K562 (cell line): ENCODE results near the gene BLTP3B. TPM values are rescaled to one million over a fixed set of nuclear protein-coding genes. Genes with fewer than 3 reads are reported as not detected.

Experiments
- SLC30A9 ChIP-seq: fragments of 250-450 bp; sonication (Bioruptor Pico); IDR thresholded peaks from 2 replicates; pipeline ENCODE4 v1.8.0; 2022; ENCODE audit warnings: mild to moderate bottlenecking, moderate library complexity
- polyA plus RNA-seq, 8 experiments: library from polyadenylated mRNA; depleted of rRNA in 4 of 8; stranded (reverse) in 5 of 8; unstranded in 3 of 8; fragments of >200 nt; fragmentation: Nextera tagmentation in 2 of 8; fragmentation: Illumina TruSeq in 1 of 8; extraction: Ambion mirVana in 2 of 8; extraction: Trizol in 1 of 8; gene quantifications; 2 replicates each; pipeline versions ENCODE4 v1.2.1 to v1.2.3, GENCODE V29; 2011 to 2014; ENCODE audit warnings: inconsistent platforms in 1 of 8, missing spikeins in 1 of 8
- total RNA-seq, 7 experiments: library from RNA; depleted of rRNA in 6 of 7; stranded (reverse); fragments of >200 nt in 6 of 7; fragmentation: Illumina TruSeq in 2 of 7; extraction: Trizol in 2 of 7; gene quantifications; 2 replicates each; pipeline versions ENCODE4 v1.2.1 to v1.2.3, GENCODE V29; 2011 to 2021; ENCODE audit warnings: low replicate concordance in 1 of 7
- TF ChIP-seq, protein P1 (sequence below): fragments of 200-600 bp; sonication (generic); IDR thresholded peaks from one replicate; pipeline ENCODE4 v1.6.1; 2012; ENCODE audit warnings: mild to moderate bottlenecking, low read depth, low read length, inconsistent platforms

Gene BLTP3B
- total and polyA plus RNA-seq, 9 of the 15 experiments (the other 6 are each of a cell fraction or from before 2014, with no cell fraction given) = 3.9 to 27.4 (median 19.7) TPM

- TF ChIP-seq, protein P1, sequence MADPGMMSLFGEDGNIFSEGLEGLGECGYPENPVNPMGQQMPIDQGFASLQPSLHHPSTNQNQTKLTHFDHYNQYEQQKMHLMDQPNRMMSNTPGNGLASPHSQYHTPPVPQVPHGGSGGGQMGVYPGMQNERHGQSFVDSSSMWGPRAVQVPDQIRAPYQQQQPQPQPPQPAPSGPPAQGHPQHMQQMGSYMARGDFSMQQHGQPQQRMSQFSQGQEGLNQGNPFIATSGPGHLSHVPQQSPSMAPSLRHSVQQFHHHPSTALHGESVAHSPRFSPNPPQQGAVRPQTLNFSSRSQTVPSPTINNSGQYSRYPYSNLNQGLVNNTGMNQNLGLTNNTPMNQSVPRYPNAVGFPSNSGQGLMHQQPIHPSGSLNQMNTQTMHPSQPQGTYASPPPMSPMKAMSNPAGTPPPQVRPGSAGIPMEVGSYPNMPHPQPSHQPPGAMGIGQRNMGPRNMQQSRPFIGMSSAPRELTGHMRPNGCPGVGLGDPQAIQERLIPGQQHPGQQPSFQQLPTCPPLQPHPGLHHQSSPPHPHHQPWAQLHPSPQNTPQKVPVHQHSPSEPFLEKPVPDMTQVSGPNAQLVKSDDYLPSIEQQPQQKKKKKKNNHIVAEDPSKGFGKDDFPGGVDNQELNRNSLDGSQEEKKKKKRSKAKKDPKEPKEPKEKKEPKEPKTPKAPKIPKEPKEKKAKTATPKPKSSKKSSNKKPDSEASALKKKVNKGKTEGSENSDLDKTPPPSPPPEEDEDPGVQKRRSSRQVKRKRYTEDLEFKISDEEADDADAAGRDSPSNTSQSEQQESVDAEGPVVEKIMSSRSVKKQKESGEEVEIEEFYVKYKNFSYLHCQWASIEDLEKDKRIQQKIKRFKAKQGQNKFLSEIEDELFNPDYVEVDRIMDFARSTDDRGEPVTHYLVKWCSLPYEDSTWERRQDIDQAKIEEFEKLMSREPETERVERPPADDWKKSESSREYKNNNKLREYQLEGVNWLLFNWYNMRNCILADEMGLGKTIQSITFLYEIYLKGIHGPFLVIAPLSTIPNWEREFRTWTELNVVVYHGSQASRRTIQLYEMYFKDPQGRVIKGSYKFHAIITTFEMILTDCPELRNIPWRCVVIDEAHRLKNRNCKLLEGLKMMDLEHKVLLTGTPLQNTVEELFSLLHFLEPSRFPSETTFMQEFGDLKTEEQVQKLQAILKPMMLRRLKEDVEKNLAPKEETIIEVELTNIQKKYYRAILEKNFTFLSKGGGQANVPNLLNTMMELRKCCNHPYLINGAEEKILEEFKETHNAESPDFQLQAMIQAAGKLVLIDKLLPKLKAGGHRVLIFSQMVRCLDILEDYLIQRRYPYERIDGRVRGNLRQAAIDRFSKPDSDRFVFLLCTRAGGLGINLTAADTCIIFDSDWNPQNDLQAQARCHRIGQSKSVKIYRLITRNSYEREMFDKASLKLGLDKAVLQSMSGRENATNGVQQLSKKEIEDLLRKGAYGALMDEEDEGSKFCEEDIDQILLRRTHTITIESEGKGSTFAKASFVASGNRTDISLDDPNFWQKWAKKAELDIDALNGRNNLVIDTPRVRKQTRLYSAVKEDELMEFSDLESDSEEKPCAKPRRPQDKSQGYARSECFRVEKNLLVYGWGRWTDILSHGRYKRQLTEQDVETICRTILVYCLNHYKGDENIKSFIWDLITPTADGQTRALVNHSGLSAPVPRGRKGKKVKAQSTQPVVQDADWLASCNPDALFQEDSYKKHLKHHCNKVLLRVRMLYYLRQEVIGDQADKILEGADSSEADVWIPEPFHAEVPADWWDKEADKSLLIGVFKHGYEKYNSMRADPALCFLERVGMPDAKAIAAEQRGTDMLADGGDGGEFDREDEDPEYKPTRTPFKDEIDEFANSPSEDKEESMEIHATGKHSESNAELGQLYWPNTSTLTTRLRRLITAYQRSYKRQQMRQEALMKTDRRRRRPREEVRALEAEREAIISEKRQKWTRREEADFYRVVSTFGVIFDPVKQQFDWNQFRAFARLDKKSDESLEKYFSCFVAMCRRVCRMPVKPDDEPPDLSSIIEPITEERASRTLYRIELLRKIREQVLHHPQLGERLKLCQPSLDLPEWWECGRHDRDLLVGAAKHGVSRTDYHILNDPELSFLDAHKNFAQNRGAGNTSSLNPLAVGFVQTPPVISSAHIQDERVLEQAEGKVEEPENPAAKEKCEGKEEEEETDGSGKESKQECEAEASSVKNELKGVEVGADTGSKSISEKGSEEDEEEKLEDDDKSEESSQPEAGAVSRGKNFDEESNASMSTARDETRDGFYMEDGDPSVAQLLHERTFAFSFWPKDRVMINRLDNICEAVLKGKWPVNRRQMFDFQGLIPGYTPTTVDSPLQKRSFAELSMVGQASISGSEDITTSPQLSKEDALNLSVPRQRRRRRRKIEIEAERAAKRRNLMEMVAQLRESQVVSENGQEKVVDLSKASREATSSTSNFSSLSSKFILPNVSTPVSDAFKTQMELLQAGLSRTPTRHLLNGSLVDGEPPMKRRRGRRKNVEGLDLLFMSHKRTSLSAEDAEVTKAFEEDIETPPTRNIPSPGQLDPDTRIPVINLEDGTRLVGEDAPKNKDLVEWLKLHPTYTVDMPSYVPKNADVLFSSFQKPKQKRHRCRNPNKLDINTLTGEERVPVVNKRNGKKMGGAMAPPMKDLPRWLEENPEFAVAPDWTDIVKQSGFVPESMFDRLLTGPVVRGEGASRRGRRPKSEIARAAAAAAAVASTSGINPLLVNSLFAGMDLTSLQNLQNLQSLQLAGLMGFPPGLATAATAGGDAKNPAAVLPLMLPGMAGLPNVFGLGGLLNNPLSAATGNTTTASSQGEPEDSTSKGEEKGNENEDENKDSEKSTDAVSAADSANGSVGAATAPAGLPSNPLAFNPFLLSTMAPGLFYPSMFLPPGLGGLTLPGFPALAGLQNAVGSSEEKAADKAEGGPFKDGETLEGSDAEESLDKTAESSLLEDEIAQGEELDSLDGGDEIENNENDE = no peak
- TF ChIP-seq SLC30A9 (CRISPR knock-in tag) = no peak
These were observed 9.1 kb upstream of the BLTP3B start (continued) for GRCh38 chr12:100151769-100152168.
